ENCODE data around the gene UGT1A8.

UGT1A8 gene

DNA sequence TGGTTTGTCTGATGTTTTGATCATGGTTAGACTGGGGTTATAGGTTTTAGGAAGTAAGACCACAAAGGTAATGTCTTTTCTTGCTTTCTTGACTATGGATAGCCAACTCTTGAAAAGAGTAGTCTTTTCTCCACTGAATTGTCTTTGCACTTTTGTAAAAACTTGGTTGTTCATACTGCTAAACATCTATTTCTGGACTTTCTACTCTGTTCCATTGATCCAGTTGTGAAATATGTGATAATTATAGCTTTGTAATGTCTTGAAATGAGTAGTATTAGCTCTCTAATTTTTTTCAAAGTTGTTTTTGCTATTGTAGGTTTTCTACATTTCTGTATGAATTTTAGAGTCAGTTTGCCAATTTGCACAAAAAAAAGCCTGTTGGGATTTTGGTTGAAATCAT, 41.2 kb downstream of the UGT1A8 start:
- Mint-ChIP-seq H3K27ac (no peak overlapping the region), H3K4me3 (no peak overlapping the region), H3K4me1 (ENCODE audit: low read depth) (peaks cover 3% of the 10 kb centered on the region), H3K9me3 (no peaks in the 10 kb centered on the region), H3K27me3 (peaks cover 46% of the 10 kb centered on the region), H3K36me3 (ENCODE audit: low read depth) (no peaks in the 10 kb centered on the region)
- DNase-seq = no peak

DNA sequence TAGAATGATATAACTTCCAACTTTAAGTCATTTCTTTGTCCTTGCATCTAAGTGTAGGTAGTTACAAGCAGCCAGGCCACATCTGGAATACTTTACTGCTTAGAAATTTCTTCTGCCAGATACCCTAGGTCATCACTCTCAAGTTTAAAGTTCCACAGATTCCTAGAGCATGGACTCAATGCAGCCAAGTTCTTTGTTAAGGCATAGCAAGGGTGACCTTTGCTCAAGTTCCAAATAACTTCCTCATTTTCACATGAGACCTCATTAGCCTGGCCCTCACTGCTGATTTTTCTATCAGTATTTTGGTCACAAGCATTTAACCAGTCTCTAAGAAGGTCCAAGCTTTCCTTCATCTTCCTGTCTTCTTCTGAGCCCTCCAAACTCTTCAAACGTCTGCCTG, 46.5 kb downstream of the UGT1A8 start:
- H3K4me3 Mint-ChIP-seq = no peak overlapping the region
- no peak overlapping the region for H3K27ac Mint-ChIP-seq
- no peaks in the 10 kb centered on the region for H3K4me1 Mint-ChIP-seq (ENCODE audit: low read depth)
- no peak for DNase-seq
- no peaks in the 10 kb centered on the region for H3K9me3 Mint-ChIP-seq
- no peaks in the 10 kb centered on the region for H3K36me3 Mint-ChIP-seq (ENCODE audit: low read depth)
- H3K27me3 Mint-ChIP-seq = peaks cover 63% of the 10 kb centered on the region

DNA sequence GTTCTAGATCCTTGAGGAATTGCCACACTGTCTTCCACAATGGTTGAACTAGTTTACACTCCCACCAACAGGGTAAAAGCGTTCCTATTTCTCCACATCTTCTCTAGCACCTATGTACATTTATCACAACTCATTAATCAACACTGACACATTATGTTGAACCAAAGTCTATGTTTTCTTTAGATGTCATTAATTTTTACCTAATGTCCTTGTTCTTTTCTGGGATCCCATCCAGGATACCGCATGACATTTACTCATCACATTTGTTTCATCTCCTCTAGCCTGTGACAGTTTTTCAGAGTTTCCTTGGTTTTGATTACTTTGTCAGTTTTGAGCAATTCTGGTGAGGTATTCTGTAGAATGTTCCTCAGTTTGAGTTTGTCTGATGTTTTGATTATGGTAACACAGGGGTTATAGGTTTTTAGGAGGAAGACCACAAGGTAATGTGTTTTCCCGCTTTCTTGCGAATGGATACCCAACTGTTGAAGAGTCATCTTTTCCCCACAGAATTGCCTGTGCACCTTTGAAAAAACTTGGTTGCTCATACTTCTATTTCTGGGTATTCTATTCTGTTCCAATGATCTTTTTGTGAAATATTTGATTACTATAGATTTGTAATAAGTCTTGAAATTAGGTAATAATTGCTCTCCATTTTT, 51.3 kb downstream of the UGT1A8 start:
- Mint-ChIP-seq H3K4me1 (ENCODE audit: low read depth) (no peaks in the 10 kb centered on the region), H3K9me3 (no peaks in the 10 kb centered on the region), H3K4me3 (no peak overlapping the region), H3K27me3 (peaks cover 62% of the 10 kb centered on the region), H3K36me3 (ENCODE audit: low read depth) (no peaks in the 10 kb centered on the region), H3K27ac (no peak overlapping the region)
- DNase-seq = no peak

DNA sequence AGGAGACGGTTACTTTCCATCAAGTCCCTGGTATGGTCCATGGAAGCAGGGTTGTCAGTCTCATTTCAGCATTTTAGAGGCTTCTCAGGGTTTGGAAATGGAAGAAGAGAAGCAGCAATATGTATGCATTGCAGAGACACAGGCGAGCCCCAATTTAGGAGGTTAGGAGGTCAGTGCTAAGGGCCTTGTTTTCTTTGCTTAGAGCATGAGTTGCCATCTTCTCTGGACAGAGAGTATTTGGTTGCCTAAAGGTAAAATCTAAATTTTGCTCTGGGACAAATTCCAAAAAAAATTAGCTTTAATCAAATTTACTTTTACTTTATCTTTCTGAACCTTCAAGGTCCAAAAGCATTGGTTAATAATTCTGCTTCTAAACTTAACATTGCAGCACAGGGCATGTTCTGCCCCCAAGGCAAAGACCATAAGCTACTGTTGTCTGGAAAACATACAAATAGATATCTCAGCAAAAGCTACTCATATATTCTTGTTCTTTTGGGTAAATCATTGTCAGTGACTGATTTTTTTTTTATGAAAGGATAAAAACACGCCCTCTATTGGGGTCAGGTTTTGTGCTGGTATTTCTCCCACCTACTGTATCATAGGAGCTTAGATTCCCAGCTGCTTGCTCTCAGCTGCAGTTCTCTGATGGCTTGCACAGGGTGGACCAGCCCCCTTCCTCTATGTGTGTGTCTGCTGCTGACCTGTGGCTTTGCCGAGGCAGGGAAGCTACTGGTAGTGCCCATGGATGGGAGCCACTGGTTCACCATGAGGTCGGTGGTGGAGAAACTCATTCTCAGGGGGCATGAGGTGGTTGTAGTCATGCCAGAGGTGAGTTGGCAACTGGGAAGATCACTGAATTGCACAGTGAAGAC, 54.1 kb downstream of the UGT1A8 start, which contains the start of gene UGT1A9:
Gene UGT1A9, plus strand, starts transcription at position 609 of the 872 bp plus-strand sequence. Its CDS starts 37 bp downstream, at position 646.
- no peaks in the 10 kb centered on the region for H3K9me3 Mint-ChIP-seq
- no peak within 1 kb of the TSS for H3K4me3 Mint-ChIP-seq
- no peak for DNase-seq
- H3K27ac Mint-ChIP-seq = no peak within 1 kb of the TSS
- H3K4me1 Mint-ChIP-seq (ENCODE audit: low read depth) = no peaks in the 10 kb centered on the region
- H3K36me3 Mint-ChIP-seq (ENCODE audit: low read depth) = no peaks in the 10 kb centered on the region
- H3K27me3 Mint-ChIP-seq = peaks cover 47% of the 10 kb centered on the region

DNA sequence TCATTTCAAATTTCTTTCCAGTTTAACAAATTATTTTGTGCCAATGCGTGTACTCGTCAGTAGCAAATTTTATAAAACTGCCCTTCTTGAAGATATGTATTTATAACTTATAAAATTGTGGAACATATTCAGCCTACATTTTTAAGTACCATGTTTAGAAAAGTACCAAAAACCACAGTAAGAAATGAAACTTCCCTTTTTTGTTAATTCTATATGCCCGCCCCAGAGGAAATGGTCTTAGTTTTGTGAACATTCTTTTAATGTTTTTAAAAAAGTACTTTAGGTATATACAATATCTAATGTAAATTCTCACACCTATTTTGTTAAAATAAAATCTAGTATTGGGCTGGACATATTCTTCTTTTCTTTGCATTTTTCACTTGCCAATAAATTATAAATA, 55.5 kb downstream of the UGT1A8 start:
- Mint-ChIP-seq H3K36me3 (ENCODE audit: low read depth) (no peaks in the 10 kb centered on the region), H3K9me3 (no peaks in the 10 kb centered on the region), H3K4me1 (ENCODE audit: low read depth) (no peaks in the 10 kb centered on the region), H3K27ac (no peak overlapping the region), H3K4me3 (no peak overlapping the region), H3K27me3 (peaks cover 53% of the 10 kb centered on the region)
- no peak for DNase-seq

DNA sequence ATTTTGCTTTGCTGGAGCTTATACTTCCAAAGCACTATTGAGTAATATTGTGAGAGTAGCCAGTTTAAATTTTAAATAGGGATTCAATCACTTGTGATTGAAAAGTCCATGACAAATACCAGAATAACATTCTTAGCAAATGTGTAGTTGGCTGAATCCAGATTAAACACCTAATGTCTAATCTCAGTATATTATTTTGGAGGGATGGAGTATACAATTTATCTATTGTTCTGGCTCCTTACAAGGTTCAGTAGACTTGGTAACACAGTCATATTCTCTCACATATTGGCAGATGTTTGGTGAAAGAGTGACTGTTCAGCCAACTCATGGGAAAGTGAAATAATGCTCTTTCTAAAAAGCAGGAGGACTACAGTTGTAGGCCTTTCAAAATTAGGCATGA, 56.5 kb downstream of the UGT1A8 start:
- Mint-ChIP-seq H3K27me3 (peaks cover 46% of the 10 kb centered on the region), H3K9me3 (no peaks in the 10 kb centered on the region), H3K36me3 (ENCODE audit: low read depth) (no peaks in the 10 kb centered on the region), H3K4me3 (no peak overlapping the region), H3K27ac (no peak overlapping the region), H3K4me1 (ENCODE audit: low read depth) (no peaks in the 10 kb centered on the region)
- DNase-seq = no peak

DNA sequence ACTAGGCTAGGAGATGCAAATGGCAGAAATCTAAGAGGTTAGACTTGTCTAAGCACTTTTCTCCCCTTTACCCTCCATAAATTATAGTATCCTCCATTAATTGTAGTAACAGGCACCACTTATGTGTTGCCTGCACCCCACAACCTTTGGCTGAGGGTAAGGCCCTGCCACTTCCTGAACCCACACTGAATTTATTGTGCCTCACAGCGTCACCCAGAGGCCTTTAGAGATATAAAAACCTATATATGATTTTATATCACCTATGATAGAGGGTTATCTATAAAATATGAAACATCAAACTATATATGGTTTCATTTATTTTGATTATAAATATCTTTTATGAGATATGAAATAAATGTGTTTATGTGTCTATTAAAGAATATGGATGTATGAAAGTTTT, 56.9 kb downstream of the UGT1A8 start:
- no peaks in the 10 kb centered on the region for H3K9me3 Mint-ChIP-seq
- no peaks in the 10 kb centered on the region for H3K36me3 Mint-ChIP-seq (ENCODE audit: low read depth)
- H3K4me3 Mint-ChIP-seq = no peak overlapping the region
- DNase-seq = no peak
- no peaks in the 10 kb centered on the region for H3K4me1 Mint-ChIP-seq (ENCODE audit: low read depth)
- H3K27me3 Mint-ChIP-seq = peaks cover 47% of the 10 kb centered on the region
- H3K27ac Mint-ChIP-seq = no peak overlapping the region

DNA sequence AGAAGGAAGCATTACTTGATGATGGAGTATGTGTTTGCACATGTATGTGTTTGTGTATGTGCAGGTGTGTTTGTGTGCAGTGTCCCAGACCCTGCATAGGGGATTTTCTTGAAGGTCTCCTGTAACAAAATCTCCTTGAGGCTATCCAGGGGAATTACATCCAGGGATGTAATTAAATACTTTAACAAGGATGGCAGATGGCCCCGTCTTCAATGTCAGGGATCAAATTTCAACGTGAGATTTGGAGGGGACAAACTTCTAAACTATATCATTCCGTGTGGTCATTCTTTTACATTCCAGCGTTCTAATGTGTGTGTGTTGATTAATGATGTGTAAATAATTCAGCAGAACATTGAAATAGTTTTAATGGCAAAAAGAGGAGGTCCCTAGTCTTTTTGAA, 57.6 kb downstream of the UGT1A8 start:
- DNase-seq = no peak
- H3K27me3 Mint-ChIP-seq = peaks cover 49% of the 10 kb centered on the region
- no peak overlapping the region for H3K27ac Mint-ChIP-seq
- H3K9me3 Mint-ChIP-seq = no peaks in the 10 kb centered on the region
- no peak overlapping the region for H3K4me3 Mint-ChIP-seq
- no peaks in the 10 kb centered on the region for H3K36me3 Mint-ChIP-seq (ENCODE audit: low read depth)
- no peaks in the 10 kb centered on the region for H3K4me1 Mint-ChIP-seq (ENCODE audit: low read depth)

DNA sequence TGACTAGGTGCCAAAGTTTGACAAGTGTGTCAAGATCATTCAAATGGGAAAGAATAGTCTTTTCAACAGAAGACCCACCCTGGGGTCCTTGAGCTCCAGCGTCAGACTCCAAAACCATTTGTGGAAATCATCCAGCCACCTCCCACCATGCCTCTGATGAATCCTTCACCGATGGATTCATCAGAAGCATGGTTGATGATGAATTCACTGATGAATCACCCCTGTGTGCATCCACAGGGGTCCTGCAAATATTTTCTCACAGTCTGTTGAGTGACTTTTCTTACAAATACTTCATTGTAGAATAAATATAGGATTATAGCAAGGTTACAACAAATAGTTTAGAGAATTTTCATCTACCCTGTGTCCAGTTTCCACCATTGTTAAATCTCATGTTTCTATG, 58.6 kb downstream of the UGT1A8 start:
- H3K27me3 Mint-ChIP-seq = peaks cover 49% of the 10 kb centered on the region
- H3K9me3 Mint-ChIP-seq = no peaks in the 10 kb centered on the region
- DNase-seq = no peak

DNA sequence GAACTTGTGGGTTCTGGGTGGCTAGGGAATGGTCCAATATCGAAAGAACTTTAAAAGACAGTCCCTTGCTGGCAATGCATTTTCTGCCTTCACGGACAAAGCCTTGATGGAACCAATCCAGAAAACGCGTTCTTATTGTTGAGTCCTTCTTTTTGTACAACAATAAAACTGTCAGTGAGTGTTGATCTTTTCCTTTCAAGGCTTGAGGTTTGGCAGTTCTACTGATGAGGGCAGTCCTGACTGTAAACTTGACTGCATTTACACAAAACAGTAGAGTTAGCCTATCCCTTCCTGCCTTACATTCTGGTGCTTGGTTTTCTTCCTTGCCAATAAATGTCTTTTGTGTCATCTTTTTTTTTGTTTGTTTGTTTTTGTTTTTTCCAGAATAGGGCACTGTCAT, 61.8 kb downstream of the UGT1A8 start:
- Mint-ChIP-seq H3K4me3 (no peak overlapping the region), H3K4me1 (ENCODE audit: low read depth) (no peaks in the 10 kb centered on the region), H3K36me3 (ENCODE audit: low read depth) (no peaks in the 10 kb centered on the region), H3K27me3 (peaks cover 31% of the 10 kb centered on the region), H3K27ac (no peak overlapping the region), H3K9me3 (no peaks in the 10 kb centered on the region)
- no peak for DNase-seq

More for the DNA sequence above, 58.6 kb downstream of the UGT1A8 start:
- no peak overlapping the region for H3K4me3 Mint-ChIP-seq
- no peak overlapping the region for H3K27ac Mint-ChIP-seq
- no peaks in the 10 kb centered on the region for H3K4me1 Mint-ChIP-seq (ENCODE audit: low read depth)
- no peaks in the 10 kb centered on the region for H3K36me3 Mint-ChIP-seq (ENCODE audit: low read depth)

DNA sequence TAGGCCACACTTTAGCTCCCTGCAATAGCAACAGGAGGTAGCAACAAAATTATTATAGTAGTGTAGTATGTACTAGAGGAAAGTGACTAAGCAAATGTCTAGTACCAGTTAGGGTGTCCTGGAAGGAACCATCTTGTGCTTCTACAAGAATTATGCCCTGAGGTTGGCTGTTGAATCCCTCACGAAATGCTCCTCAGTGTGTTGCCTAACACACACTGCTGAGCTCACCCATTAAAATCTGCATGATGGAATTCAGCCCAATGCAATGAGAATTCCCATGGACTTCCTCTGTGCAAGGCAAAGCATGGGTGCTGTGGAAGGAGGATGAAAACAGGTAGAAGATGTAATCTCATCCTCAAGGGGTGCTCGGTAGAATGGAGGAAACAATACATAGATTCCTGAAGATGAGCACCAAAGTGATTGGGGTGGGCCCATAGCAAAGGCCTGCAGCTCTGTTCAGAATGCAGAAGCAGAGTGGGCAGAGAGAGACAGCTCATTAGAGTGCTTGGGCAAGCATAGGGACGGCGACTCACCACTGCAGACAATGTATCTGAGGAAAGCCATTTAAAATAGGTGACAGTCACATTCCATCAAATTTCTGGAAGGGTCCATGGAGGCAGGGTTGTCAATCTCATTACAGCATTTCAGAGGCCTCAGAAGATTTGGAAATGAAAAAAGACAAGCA, 63.1 kb downstream of the UGT1A8 start:
- H3K27me3 Mint-ChIP-seq = peaks cover 33% of the 10 kb centered on the region
- no peak for DNase-seq
- no peaks in the 10 kb centered on the region for H3K4me1 Mint-ChIP-seq (ENCODE audit: low read depth)
- H3K36me3 Mint-ChIP-seq (ENCODE audit: low read depth) = no peaks in the 10 kb centered on the region
- no peaks in the 10 kb centered on the region for H3K9me3 Mint-ChIP-seq
- no peak overlapping the region for H3K4me3 Mint-ChIP-seq
- H3K27ac Mint-ChIP-seq = no peak overlapping the region

DNA sequence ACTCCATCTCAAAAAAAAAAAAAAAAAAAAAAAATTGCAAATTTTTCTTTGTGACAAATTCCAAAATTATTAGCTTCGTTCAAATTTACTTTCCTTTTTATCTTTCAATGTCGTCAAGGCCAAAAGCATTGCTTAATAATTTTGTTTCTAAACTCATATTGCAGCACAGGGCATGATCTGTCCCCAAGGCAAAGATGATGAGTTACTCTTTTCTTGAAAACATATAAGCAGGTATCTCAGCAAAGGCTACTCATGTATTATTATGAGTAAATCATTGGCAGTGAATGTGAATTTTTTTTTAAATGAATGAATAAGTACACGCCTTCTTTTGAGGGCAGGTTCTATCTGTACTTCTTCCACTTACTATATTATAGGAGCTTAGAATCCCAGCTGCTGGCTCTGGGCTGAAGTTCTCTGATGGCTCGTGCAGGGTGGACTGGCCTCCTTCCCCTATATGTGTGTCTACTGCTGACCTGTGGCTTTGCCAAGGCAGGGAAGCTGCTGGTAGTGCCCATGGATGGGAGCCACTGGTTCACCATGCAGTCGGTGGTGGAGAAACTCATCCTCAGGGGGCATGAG, 64.2 kb downstream of the UGT1A8 start, which contains the start of gene UGT1A7:
Gene UGT1A7, plus strand, starts transcription at position 381 of the 579 bp plus-strand sequence. Its CDS starts 37 bp downstream, at position 418.
- Mint-ChIP-seq H3K9me3 (no peaks in the 10 kb centered on the region), H3K36me3 (ENCODE audit: low read depth) (no peaks in the 10 kb centered on the region), H3K4me3 (no peak within 1 kb of the TSS), H3K27me3 (peaks cover 29% of the 10 kb centered on the region), H3K27ac (no peak within 1 kb of the TSS), H3K4me1 (ENCODE audit: low read depth) (no peaks in the 10 kb centered on the region)
- no peak for DNase-seq

DNA sequence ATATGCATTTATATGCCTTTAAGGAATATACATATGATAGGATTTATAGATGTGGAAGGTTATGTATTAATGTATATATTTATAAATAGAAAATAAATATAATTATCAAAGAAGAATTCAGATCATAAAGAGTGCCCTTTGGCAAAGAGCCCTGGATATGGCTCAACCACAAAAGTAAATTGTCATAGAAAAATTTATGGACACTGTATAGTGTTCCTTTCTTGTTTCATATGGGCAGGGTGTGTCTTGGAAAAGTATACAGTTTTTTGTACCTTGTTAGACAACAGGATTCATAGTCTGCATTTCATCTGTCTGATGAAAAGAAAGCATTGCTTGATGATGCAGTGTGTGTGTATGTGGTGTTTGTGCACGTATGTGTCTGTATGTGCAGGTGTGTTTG, 67.2 kb downstream of the UGT1A8 start:
- Mint-ChIP-seq H3K4me3 (no peak overlapping the region), H3K36me3 (ENCODE audit: low read depth) (no peaks in the 10 kb centered on the region), H3K27ac (no peak overlapping the region), H3K9me3 (no peaks in the 10 kb centered on the region), H3K4me1 (ENCODE audit: low read depth) (no peaks in the 10 kb centered on the region), H3K27me3 (peaks cover 19% of the 10 kb centered on the region)
- DNase-seq = no peak

DNA sequence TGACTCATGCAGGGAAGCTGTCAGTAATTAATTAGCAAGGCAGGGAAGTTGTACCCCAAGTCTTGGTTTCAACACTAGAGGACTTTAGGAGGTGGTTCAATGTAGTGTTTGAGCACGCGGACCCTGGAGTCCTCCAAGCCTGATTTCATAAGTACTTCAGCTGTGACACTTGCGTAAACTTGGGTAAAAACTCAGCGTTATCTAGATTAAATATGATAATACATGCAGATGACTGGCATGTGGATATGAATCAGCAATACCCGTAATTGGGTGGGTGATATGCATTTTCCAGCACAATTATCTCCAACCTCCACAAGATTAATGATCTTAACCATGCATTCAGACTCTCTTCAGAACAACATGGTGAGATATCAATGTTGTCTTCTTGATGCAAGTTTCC, 69.5 kb downstream of the UGT1A8 start:
- peaks cover 14% of the 10 kb centered on the region for H3K27me3 Mint-ChIP-seq
- no peak overlapping the region for H3K4me3 Mint-ChIP-seq
- no peaks in the 10 kb centered on the region for H3K9me3 Mint-ChIP-seq
- H3K36me3 Mint-ChIP-seq (ENCODE audit: low read depth) = no peaks in the 10 kb centered on the region
- no peak overlapping the region for H3K27ac Mint-ChIP-seq
- H3K4me1 Mint-ChIP-seq (ENCODE audit: low read depth) = no peaks in the 10 kb centered on the region
- DNase-seq = no peak

Data from activated T-cell treated with anti-CD3 and anti-CD28 coated beads, Interleukin-2, amount 50 U/mL, for 24 hours (primary cell).